Caco-2 (cell line): ENCODE results near the gene STYXL2. TPM values are rescaled to one million over a fixed set of nuclear protein-coding genes. Genes with fewer than 3 reads are reported as not detected.

Experiments
- BruUV-seq: library from RNA; stranded (reverse); fragments of 400-500 nt; replicated peaks from 2 replicates; lab custom pipeline; 2021; lab: Mats Ljungman, UMichigan
- CTCF ChIA-PET: fragments of 300-600 bp; sonication (Branson Sonifier 250); formaldehyde crosslinking; loops from one replicate; lab custom pipeline; 2022; ENCODE audit warnings: antibody characterized with exemption; lab: Charles Lee
- POLR2A ChIA-PET: fragments of 300-600 bp; sonication (Branson Sonifier 250); formaldehyde crosslinking; loops from one replicate; lab custom pipeline; 2022; ENCODE audit warnings: antibody characterized with exemption; lab: Charles Lee
- DNase-seq, 2 experiments: peaks; one replicate each; pipeline versions ENCODE4 v3.0.0 to v3.0.0-alpha.2; 2020 to 2022
- H3K27me3 ChIP-seq: replicated peaks from 2 replicates; pipeline ENCODE4 v1.6.0; 2011; ENCODE audit warnings: low read length; ENCODE audit not compliant: control insufficient read depth, insufficient read depth
- H3K36me3 ChIP-seq: 2 replicates; pipeline ENCODE4 v1.5.1; 2011; ENCODE audit warnings: low read length; ENCODE audit not compliant: control insufficient read depth, insufficient read depth
- H3K4me1 ChIP-seq: fragments of 250-450 bp; sonication (Bioruptor Pico); 2 replicates; pipeline ENCODE4 v1.5.1; 2020; ENCODE audit warnings: mild to moderate bottlenecking
- H3K4me3 ChIP-seq: 2 replicates; pipeline ENCODE4 v1.5.1; 2011; ENCODE audit warnings: low read depth, mild to moderate bottlenecking, control low read depth, low read length
- H3K9me3 ChIP-seq: fragments of 250-450 bp; sonication (Bioruptor Pico); 2 replicates; pipeline ENCODE4 v1.5.1; 2020; ENCODE audit warnings: mild to moderate bottlenecking, moderate library complexity
- H3K27ac Mint-ChIP-seq: one replicate; pipeline ENCODE4 v1.8.0; 2022; ENCODE audit warnings: mixed read lengths; ENCODE audit not compliant: unreplicated experiment
- H3K27me3 Mint-ChIP-seq: one replicate; pipeline ENCODE4 v1.8.0; 2022; ENCODE audit warnings: mixed read lengths; ENCODE audit not compliant: insufficient read depth, unreplicated experiment
- H3K36me3 Mint-ChIP-seq: one replicate; pipeline ENCODE4 v1.8.0; 2022; ENCODE audit warnings: mild to moderate bottlenecking, mixed read lengths; ENCODE audit not compliant: insufficient read depth, unreplicated experiment
- H3K4me1 Mint-ChIP-seq: one replicate; pipeline ENCODE4 v1.8.0; 2022; ENCODE audit warnings: low read depth, mixed read lengths; ENCODE audit not compliant: unreplicated experiment
- H3K4me3 Mint-ChIP-seq: one replicate; pipeline ENCODE4 v1.8.0; 2022; ENCODE audit warnings: mild to moderate bottlenecking, moderate library complexity, mixed read lengths; ENCODE audit not compliant: unreplicated experiment
- H3K9me3 Mint-ChIP-seq: one replicate; pipeline ENCODE4 v1.8.0; 2022; ENCODE audit warnings: mixed read lengths; ENCODE audit not compliant: unreplicated experiment
- CTCF ChIP-seq, 2 experiments: fragments of 200-600 bp in 1 of 2; IDR thresholded peaks; 1 replicate in 1 of 2; 2 replicates in 1 of 2; pipeline versions ENCODE4 v1.5.1 to v1.8.0; 2011 to 2022; ENCODE audit warnings: antibody characterized with exemption in 1 of 2, control low read depth in 1 of 2, inconsistent platforms in 1 of 2, low read depth in 1 of 2, low read length in 1 of 2, mild to moderate bottlenecking in 1 of 2, moderate library complexity in 1 of 2; ENCODE audit not compliant: insufficient read depth in 1 of 2, severe bottlenecking in 1 of 2, unreplicated experiment in 1 of 2
- intact Hi-C: fragments of 100-400 bp; cut with micrococcal nuclease; formaldehyde crosslinking; loops from one replicate; pipeline ENCODE4 v1.10.0; 2022; ENCODE audit not compliant: unreplicated experiment
- total RNA-seq: library from RNA; stranded (reverse); gene quantifications from 2 replicates; pipeline ENCODE4 v1.2.3, GENCODE V29; 2022

Gene STYXL2
- total RNA-seq, 1 experiment from 2014 or later, result not detected

- Mint-ChIP-seq H3K27ac (no peak overlapping the region), H3K27me3 (no peaks in the 10 kb centered on the region), H3K9me3 (no peaks in the 10 kb centered on the region), H3K36me3 (no peaks in the 10 kb centered on the region), H3K4me1 (no peaks in the 10 kb centered on the region), H3K4me3 (no peak overlapping the region)
- ChIA-PET CTCF (interaction anchor here (0.9 to 8.3 kb wide), 2 partner anchors 150 to 184 kb away, joined by 3 to 186 read pairs; partner anchors contain the start of gene TADA1), POLR2A (no interaction called here)
- peak in 1 of 2 experiments; percentile 54 for TF ChIP-seq CTCF (IDR thresholded peaks at IDR 0.05; ENCODE audit: insufficient read depth in 1 of 2, low read depth in 1 of 2, low read length in 1 of 2, severe bottlenecking in 1 of 2, unreplicated experiment in 1 of 2)
- no peaks in the 10 kb centered on the region for H3K9me3 ChIP-seq
- H3K36me3 ChIP-seq, result no peaks in the 10 kb centered on the region
- no peaks in the 10 kb centered on the region; the same call in 1 of the 2 replicates for H3K4me1 ChIP-seq
- intact Hi-C loops, result no loop called here
- BruUV-seq, result no TSS peak
- H3K27me3 ChIP-seq, result no peaks in the 10 kb centered on the region
- no peak overlapping the region for H3K4me3 ChIP-seq
- DNase-seq, result peak in 1 of 2 experiments; percentile 27
Observed at GRCh38 chr1:167060141-167061072, 33.5 kb upstream of the STYXL2 start.

GRCh38 chr1:167061073-167061464 is 32.8 kb upstream of the STYXL2 start:
- Mint-ChIP-seq H3K9me3 (no peaks in the 10 kb centered on the region), H3K4me3 (no peak overlapping the region), H3K4me1 (no peaks in the 10 kb centered on the region), H3K27me3 (no peaks in the 10 kb centered on the region), H3K36me3 (no peaks in the 10 kb centered on the region), H3K27ac (no peak overlapping the region)
- POLR2A ChIA-PET, result no interaction called here
- Histone ChIP-seq H3K27me3 (no peaks in the 10 kb centered on the region), H3K9me3 (no peaks in the 10 kb centered on the region), H3K36me3 (no peaks in the 10 kb centered on the region), H3K4me1 (no peaks in the 10 kb centered on the region; the same call in 1 of the 2 replicates), H3K4me3 (no peak overlapping the region)
- DNase-seq, result no peak
- CTCF ChIA-PET, result interaction anchor here (0.9 to 8.3 kb wide), 2 partner anchors 151 to 185 kb away, joined by 3 to 186 read pairs; partner anchors contain the start of gene TADA1
- intact Hi-C loops, result no loop called here
- BruUV-seq, result no TSS peak
- no peak for TF ChIP-seq CTCF (IDR thresholded peaks at IDR 0.05; ENCODE audit: insufficient read depth in 1 of 2, low read depth in 1 of 2, low read length in 1 of 2, severe bottlenecking in 1 of 2, unreplicated experiment in 1 of 2)

- no peaks in the 10 kb centered on the region for H3K4me1 ChIP-seq
- H3K36me3 Mint-ChIP-seq, result no peaks in the 10 kb centered on the region
- CTCF ChIA-PET, result interaction anchor here (8.3 kb wide), 1 partner anchor 155 kb away, joined by 186 read pairs; no protein-coding TSS in a partner anchor
- H3K4me3 ChIP-seq, result no peak overlapping the region
- H3K4me3 Mint-ChIP-seq, result no peak overlapping the region
- no TSS peak for BruUV-seq
- no peaks in the 10 kb centered on the region for H3K27me3 Mint-ChIP-seq
- H3K27me3 ChIP-seq, result no peaks in the 10 kb centered on the region
- no peaks in the 10 kb centered on the region for H3K4me1 Mint-ChIP-seq
- no peak for DNase-seq
- H3K27ac Mint-ChIP-seq, result no peak overlapping the region
- H3K36me3 ChIP-seq, result no peaks in the 10 kb centered on the region
- intact Hi-C loops, result no loop called here
- no peaks in the 10 kb centered on the region for H3K9me3 Mint-ChIP-seq
- H3K9me3 ChIP-seq, result no peaks in the 10 kb centered on the region
- POLR2A ChIA-PET, result no interaction called here
- no peak for TF ChIP-seq CTCF (IDR thresholded peaks at IDR 0.05; ENCODE audit: insufficient read depth in 1 of 2, low read depth in 1 of 2, low read length in 1 of 2, severe bottlenecking in 1 of 2, unreplicated experiment in 1 of 2)
Observed at GRCh38 chr1:167064621-167065020, 29.3 kb upstream of the STYXL2 start.
